Measurements from ENCODE around the gene FAN1. TPM values are rescaled to one million over a fixed set of nuclear protein-coding genes. Genes with fewer than 3 reads are reported as not detected.

FAN1 gene
- total and polyA plus RNA-seq, 2 donors (not counting 1 experiment from before 2014, with no cell fraction given), result 10.6 to 21.3 TPM

DNA sequence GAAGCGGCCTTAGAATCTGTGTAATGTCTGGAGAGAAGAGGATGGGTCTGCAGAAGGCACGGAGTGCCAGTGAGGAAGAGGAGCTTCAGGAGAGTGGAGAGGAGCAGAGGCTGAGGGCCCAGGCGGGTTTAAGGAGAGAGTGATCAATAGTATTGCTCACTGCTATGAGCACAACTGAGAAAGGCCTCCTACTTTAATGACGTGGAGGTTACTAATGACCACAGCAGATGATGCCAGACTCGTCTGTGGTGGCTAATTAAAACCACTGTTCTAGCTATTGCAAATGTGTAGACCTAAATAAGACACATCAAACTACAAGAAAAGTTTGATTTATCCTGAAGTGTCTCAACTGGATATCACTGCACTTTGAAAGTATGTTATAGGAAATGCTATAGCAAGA lies 54.5 kb downstream of the FAN1 start:
- WGBS (ENCODE audit: insufficient coverage), result 100% methylated on average over 2 of the region's 5 CpGs
- no peaks in the 10 kb centered on the region for H3K4me1 ChIP-seq (ENCODE audit: control insufficient read depth in 2 of 2, insufficient read depth in 2 of 2, low read length in 2 of 2)
- H3K27ac Mint-ChIP-seq, result no peak overlapping the region
- H3K9ac ChIP-seq (ENCODE audit: low read length), result no peak overlapping the region
- ATAC-seq (ENCODE audit: low read depth), result no peak
- no peak for TF ChIP-seq EZH2 (IDR thresholded peaks at IDR 0.05; ENCODE audit: borderline replicate concordance, insufficient read depth, low read depth, low read length, poor library complexity, severe bottlenecking)
- TF ChIP-seq, protein P1, sequence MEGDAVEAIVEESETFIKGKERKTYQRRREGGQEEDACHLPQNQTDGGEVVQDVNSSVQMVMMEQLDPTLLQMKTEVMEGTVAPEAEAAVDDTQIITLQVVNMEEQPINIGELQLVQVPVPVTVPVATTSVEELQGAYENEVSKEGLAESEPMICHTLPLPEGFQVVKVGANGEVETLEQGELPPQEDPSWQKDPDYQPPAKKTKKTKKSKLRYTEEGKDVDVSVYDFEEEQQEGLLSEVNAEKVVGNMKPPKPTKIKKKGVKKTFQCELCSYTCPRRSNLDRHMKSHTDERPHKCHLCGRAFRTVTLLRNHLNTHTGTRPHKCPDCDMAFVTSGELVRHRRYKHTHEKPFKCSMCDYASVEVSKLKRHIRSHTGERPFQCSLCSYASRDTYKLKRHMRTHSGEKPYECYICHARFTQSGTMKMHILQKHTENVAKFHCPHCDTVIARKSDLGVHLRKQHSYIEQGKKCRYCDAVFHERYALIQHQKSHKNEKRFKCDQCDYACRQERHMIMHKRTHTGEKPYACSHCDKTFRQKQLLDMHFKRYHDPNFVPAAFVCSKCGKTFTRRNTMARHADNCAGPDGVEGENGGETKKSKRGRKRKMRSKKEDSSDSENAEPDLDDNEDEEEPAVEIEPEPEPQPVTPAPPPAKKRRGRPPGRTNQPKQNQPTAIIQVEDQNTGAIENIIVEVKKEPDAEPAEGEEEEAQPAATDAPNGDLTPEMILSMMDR (IDR thresholded peaks at IDR 0.05), result no peak
- H2AFZ ChIP-seq (ENCODE audit: insufficient read depth, low read depth, low read length, poor library complexity, severe bottlenecking), result no peak overlapping the region
- H3K79me2 ChIP-seq (ENCODE audit: control insufficient read depth, insufficient read depth, low read length), result peaks cover 23% of the 10 kb centered on the region
- H3K4me3 ChIP-seq (ENCODE audit: control extremely low read depth in 1 of 5, extremely low read depth in 1 of 5, insufficient read depth in 1 of 5, low read depth in 2 of 5, low read length in 4 of 5), result no peak overlapping the region
- no peak for DNase-seq
- intact Hi-C loops (cut with micrococcal nuclease), result no loop called here
- H3K9me3 ChIP-seq (ENCODE audit: control extremely low read depth in 1 of 3, control insufficient read depth in 2 of 3, insufficient read depth in 1 of 3, low read length in 2 of 3), result no peaks in the 10 kb centered on the region
- peaks cover 12% of the 10 kb centered on the region for H3K4me1 Mint-ChIP-seq
- peaks cover 74% of the 10 kb centered on the region for H4K20me1 ChIP-seq (ENCODE audit: control insufficient read depth, insufficient read depth, low read length, poor library complexity, severe bottlenecking)
- POLR2A ChIA-PET, result no interaction called here
- H3K4me2 ChIP-seq (replicated peaks; ENCODE audit: low read depth, low read length, poor library complexity, severe bottlenecking), result no peak overlapping the region
- no peak overlapping the region for H3K4me3 Mint-ChIP-seq
- H3K27ac ChIP-seq (ENCODE audit: low read length in 2 of 2), result no peak overlapping the region
- CTCF ChIA-PET, result interaction anchor here (0.9 kb wide), 1 partner anchor 171 kb away, joined by 3 read pairs; no protein-coding TSS in a partner anchor
- peaks cover 26 to 91% of the 10 kb centered on the region in 2 experiments for H3K36me3 ChIP-seq (replicated peaks in 1 of 2; ENCODE audit: control extremely low read depth in 1 of 2, control insufficient read depth in 1 of 2, extremely low read depth in 1 of 2, insufficient read depth in 2 of 2, low read length in 1 of 2)
- H3K9me3 Mint-ChIP-seq (ENCODE audit: insufficient read depth), result no peaks in the 10 kb centered on the region
- H3K27me3 ChIP-seq (replicated peaks in 1 of 4; ENCODE audit: control extremely low read depth in 1 of 4, control insufficient read depth in 3 of 4, insufficient read depth in 4 of 4, low read length in 3 of 4), result no peaks in the 10 kb centered on the region
- no peaks in the 10 kb centered on the region for H3K27me3 Mint-ChIP-seq

- ChIA-PET POLR2A (no interaction called here), CTCF (interaction anchor here (1.3 to 2.2 kb wide), 2 partner anchors 33 to 167 kb away, joined by 3 to 14 read pairs; no protein-coding TSS in a partner anchor)
- no peak overlapping the region for H3K4me3 ChIP-seq (ENCODE audit: control extremely low read depth in 1 of 5, extremely low read depth in 1 of 5, insufficient read depth in 1 of 5, low read depth in 2 of 5, low read length in 4 of 5)
- Mint-ChIP-seq H3K4me3 (no peak overlapping the region), H3K9me3 (ENCODE audit: insufficient read depth) (no peaks in the 10 kb centered on the region), H3K27ac (no peak overlapping the region), H3K27me3 (no peaks in the 10 kb centered on the region), H3K4me1 (peaks cover 26% of the 10 kb centered on the region)
- peaks cover 29 to 86% of the 10 kb centered on the region in 2 experiments for H3K36me3 ChIP-seq (replicated peaks in 1 of 2; ENCODE audit: control extremely low read depth in 1 of 2, control insufficient read depth in 1 of 2, extremely low read depth in 1 of 2, insufficient read depth in 2 of 2, low read length in 1 of 2)
- H3K79me2 ChIP-seq (ENCODE audit: control insufficient read depth, insufficient read depth, low read length), result peaks cover 30% of the 10 kb centered on the region
- no peak overlapping the region for H3K9ac ChIP-seq (ENCODE audit: low read length)
- no peak for TF ChIP-seq EZH2 (IDR thresholded peaks at IDR 0.05; ENCODE audit: borderline replicate concordance, insufficient read depth, low read depth, low read length, poor library complexity, severe bottlenecking)
- TF ChIP-seq, protein P1 (IDR thresholded peaks at IDR 0.05), result no peak
- DNase-seq, result no peak
- no peaks in the 10 kb centered on the region for H3K9me3 ChIP-seq (ENCODE audit: control extremely low read depth in 1 of 3, control insufficient read depth in 2 of 3, insufficient read depth in 1 of 3, low read length in 2 of 3)
- intact Hi-C loops (cut with micrococcal nuclease), result no loop called here
- H3K4me2 ChIP-seq (replicated peaks; ENCODE audit: low read depth, low read length, poor library complexity, severe bottlenecking), result no peak overlapping the region
- no peaks in the 10 kb centered on the region for H3K27me3 ChIP-seq (replicated peaks in 1 of 4; ENCODE audit: control extremely low read depth in 1 of 4, control insufficient read depth in 3 of 4, insufficient read depth in 4 of 4, low read length in 3 of 4)
- ATAC-seq (ENCODE audit: low read depth), result no peak
- peaks cover 49% of the 10 kb centered on the region for H4K20me1 ChIP-seq (ENCODE audit: control insufficient read depth, insufficient read depth, low read length, poor library complexity, severe bottlenecking)
- H3K4me1 ChIP-seq (ENCODE audit: control insufficient read depth in 2 of 2, insufficient read depth in 2 of 2, low read length in 2 of 2), result no peaks in the 10 kb centered on the region
- no peak overlapping the region for H3K27ac ChIP-seq (ENCODE audit: low read length in 2 of 2)
- H2AFZ ChIP-seq (ENCODE audit: insufficient read depth, low read depth, low read length, poor library complexity, severe bottlenecking), result no peak overlapping the region
These were observed 58.4 kb downstream of the FAN1 start for GRCh38 chr15:30962079-30962478.

Measured in B cell (primary cell).